Measurements from ENCODE around the gene ABR.

GRCh38 chr17:1095853-1096173 is 84.0 kb downstream of the ABR start:
- TF ChIP-seq CTCF (IDR thresholded peaks at IDR 0.05) (no peak), POLR2A (IDR thresholded peaks at IDR 0.05) (no peak)
